ENCODE data around the gene LDLRAD4.

Gene LDLRAD4

GRCh38 chr18:13353084-13353823 is 134.7 kb downstream of the LDLRAD4 start:
- Histone ChIP-seq H2AFZ (ENCODE audit: low read length, unreplicated experiment) (no peak overlapping the region), H3K36me3 (ENCODE audit: insufficient read depth, low read length) (no peaks in the 10 kb centered on the region), H3K4me1 (ENCODE audit: control insufficient read depth, insufficient read depth, low read length, unreplicated experiment) (no peaks in the 10 kb centered on the region), H3K4me3 (ENCODE audit: low read depth, low read length) (no peak overlapping the region), H3K27me3 (ENCODE audit: insufficient read depth, low read length) (peaks cover 6% of the 10 kb centered on the region; the same call in 1 of the 2 replicates), H3K79me2 (ENCODE audit: control insufficient read depth, insufficient read depth, low read length, unreplicated experiment) (no peaks in the 10 kb centered on the region), H3K27ac (ENCODE audit: low read depth, low read length) (no peak overlapping the region)

GRCh38 chr18:13354402-13354801 is 135.8 kb downstream of the LDLRAD4 start:
- Histone ChIP-seq H3K4me1 (ENCODE audit: control insufficient read depth, insufficient read depth, low read length, unreplicated experiment) (no peaks in the 10 kb centered on the region), H3K27ac (ENCODE audit: low read depth, low read length) (no peak overlapping the region), H3K36me3 (ENCODE audit: insufficient read depth, low read length) (no peaks in the 10 kb centered on the region), H3K27me3 (ENCODE audit: insufficient read depth, low read length) (peaks cover 11% of the 10 kb centered on the region; the same call in 1 of the 2 replicates), H3K79me2 (ENCODE audit: control insufficient read depth, insufficient read depth, low read length, unreplicated experiment) (no peaks in the 10 kb centered on the region), H3K4me3 (ENCODE audit: low read depth, low read length) (no peak overlapping the region), H2AFZ (ENCODE audit: low read length, unreplicated experiment) (no peak overlapping the region)

- Histone ChIP-seq H3K27me3 (ENCODE audit: insufficient read depth, low read length) (peaks cover 16% of the 10 kb centered on the region; the same call in 1 of the 2 replicates), H2AFZ (ENCODE audit: low read length, unreplicated experiment) (no peak overlapping the region), H3K79me2 (ENCODE audit: control insufficient read depth, insufficient read depth, low read length, unreplicated experiment) (no peaks in the 10 kb centered on the region), H3K4me1 (ENCODE audit: control insufficient read depth, insufficient read depth, low read length, unreplicated experiment) (no peaks in the 10 kb centered on the region), H3K4me3 (ENCODE audit: low read depth, low read length) (no peak overlapping the region), H3K27ac (ENCODE audit: low read depth, low read length) (no peak overlapping the region), H3K36me3 (ENCODE audit: insufficient read depth, low read length) (no peaks in the 10 kb centered on the region)
Measured at GRCh38 chr18:13356032-13356431, 137.5 kb downstream of the LDLRAD4 start.

- no peak overlapping the region for H2AFZ ChIP-seq (ENCODE audit: low read length, unreplicated experiment)
- no peaks in the 10 kb centered on the region for H3K79me2 ChIP-seq (ENCODE audit: control insufficient read depth, insufficient read depth, low read length, unreplicated experiment)
- no peak overlapping the region for H3K27ac ChIP-seq (ENCODE audit: low read depth, low read length)
- H3K4me1 ChIP-seq (ENCODE audit: control insufficient read depth, insufficient read depth, low read length, unreplicated experiment) = no peaks in the 10 kb centered on the region
- H3K4me3 ChIP-seq (ENCODE audit: low read depth, low read length) = no peak overlapping the region
- peaks cover 20% of the 10 kb centered on the region for H3K27me3 ChIP-seq (ENCODE audit: insufficient read depth, low read length)
- no peaks in the 10 kb centered on the region for H3K36me3 ChIP-seq (ENCODE audit: insufficient read depth, low read length)
Measured at GRCh38 chr18:13357289-13357688, 138.7 kb downstream of the LDLRAD4 start.

GRCh38 chr18:13359210-13359609 is 140.7 kb downstream of the LDLRAD4 start:
- Histone ChIP-seq H3K27me3 (ENCODE audit: insufficient read depth, low read length) (peaks cover 36% of the 10 kb centered on the region), H2AFZ (ENCODE audit: low read length, unreplicated experiment) (no peak overlapping the region), H3K79me2 (ENCODE audit: control insufficient read depth, insufficient read depth, low read length, unreplicated experiment) (no peaks in the 10 kb centered on the region), H3K36me3 (ENCODE audit: insufficient read depth, low read length) (no peaks in the 10 kb centered on the region), H3K27ac (ENCODE audit: low read depth, low read length) (no peak overlapping the region), H3K4me1 (ENCODE audit: control insufficient read depth, insufficient read depth, low read length, unreplicated experiment) (no peaks in the 10 kb centered on the region), H3K4me3 (ENCODE audit: low read depth, low read length) (no peak overlapping the region)

GRCh38 chr18:13361431-13361830 is 142.9 kb downstream of the LDLRAD4 start:
- Histone ChIP-seq H3K27ac (ENCODE audit: low read depth, low read length) (no peak overlapping the region), H3K36me3 (ENCODE audit: insufficient read depth, low read length) (no peaks in the 10 kb centered on the region), H3K4me3 (ENCODE audit: low read depth, low read length) (no peak overlapping the region), H2AFZ (ENCODE audit: low read length, unreplicated experiment) (no peak overlapping the region), H3K79me2 (ENCODE audit: control insufficient read depth, insufficient read depth, low read length, unreplicated experiment) (no peaks in the 10 kb centered on the region), H3K27me3 (ENCODE audit: insufficient read depth, low read length) (peaks cover 46% of the 10 kb centered on the region), H3K4me1 (ENCODE audit: control insufficient read depth, insufficient read depth, low read length, unreplicated experiment) (no peaks in the 10 kb centered on the region)

- Histone ChIP-seq H2AFZ (ENCODE audit: low read length, unreplicated experiment) (no peak overlapping the region), H3K4me1 (ENCODE audit: control insufficient read depth, insufficient read depth, low read length, unreplicated experiment) (no peaks in the 10 kb centered on the region), H3K4me3 (ENCODE audit: low read depth, low read length) (no peak overlapping the region), H3K27ac (ENCODE audit: low read depth, low read length) (no peak overlapping the region), H3K27me3 (ENCODE audit: insufficient read depth, low read length) (peaks cover 52% of the 10 kb centered on the region), H3K36me3 (ENCODE audit: insufficient read depth, low read length) (no peaks in the 10 kb centered on the region), H3K79me2 (ENCODE audit: control insufficient read depth, insufficient read depth, low read length, unreplicated experiment) (no peaks in the 10 kb centered on the region)
Measured at GRCh38 chr18:13362051-13362450, 143.5 kb downstream of the LDLRAD4 start.

- Histone ChIP-seq H3K27me3 (ENCODE audit: insufficient read depth, low read length) (peaks cover 53% of the 10 kb centered on the region), H2AFZ (ENCODE audit: low read length, unreplicated experiment) (no peak overlapping the region), H3K27ac (ENCODE audit: low read depth, low read length) (no peak overlapping the region), H3K36me3 (ENCODE audit: insufficient read depth, low read length) (no peaks in the 10 kb centered on the region), H3K4me3 (ENCODE audit: low read depth, low read length) (no peak overlapping the region), H3K79me2 (ENCODE audit: control insufficient read depth, insufficient read depth, low read length, unreplicated experiment) (no peaks in the 10 kb centered on the region), H3K4me1 (ENCODE audit: control insufficient read depth, insufficient read depth, low read length, unreplicated experiment) (no peaks in the 10 kb centered on the region)
Measured at GRCh38 chr18:13362607-13363006, 144.0 kb downstream of the LDLRAD4 start.

- H3K4me3 ChIP-seq (ENCODE audit: low read depth, low read length) = no peak overlapping the region
- no peaks in the 10 kb centered on the region for H3K4me1 ChIP-seq (ENCODE audit: control insufficient read depth, insufficient read depth, low read length, unreplicated experiment)
- H3K27ac ChIP-seq (ENCODE audit: low read depth, low read length) = no peak overlapping the region
- H3K27me3 ChIP-seq (ENCODE audit: insufficient read depth, low read length) = peaks cover 59% of the 10 kb centered on the region
- no peaks in the 10 kb centered on the region for H3K36me3 ChIP-seq (ENCODE audit: insufficient read depth, low read length)
- H2AFZ ChIP-seq (ENCODE audit: low read length, unreplicated experiment) = no peak overlapping the region
- H3K79me2 ChIP-seq (ENCODE audit: control insufficient read depth, insufficient read depth, low read length, unreplicated experiment) = no peaks in the 10 kb centered on the region
Measured at GRCh38 chr18:13363359-13363758, 144.8 kb downstream of the LDLRAD4 start.

GRCh38 chr18:13364721-13365205 is 146.2 kb downstream of the LDLRAD4 start:
- H2AFZ ChIP-seq (ENCODE audit: low read length, unreplicated experiment) = no peak overlapping the region
- no peaks in the 10 kb centered on the region for H3K36me3 ChIP-seq (ENCODE audit: insufficient read depth, low read length)
- H3K79me2 ChIP-seq (ENCODE audit: control insufficient read depth, insufficient read depth, low read length, unreplicated experiment) = no peaks in the 10 kb centered on the region
- no peak overlapping the region for H3K4me3 ChIP-seq (ENCODE audit: low read depth, low read length)
- no peak overlapping the region for H3K27ac ChIP-seq (ENCODE audit: low read depth, low read length)
- peaks cover 54% of the 10 kb centered on the region for H3K27me3 ChIP-seq (ENCODE audit: insufficient read depth, low read length)
- no peaks in the 10 kb centered on the region for H3K4me1 ChIP-seq (ENCODE audit: control insufficient read depth, insufficient read depth, low read length, unreplicated experiment)

- Histone ChIP-seq H3K27ac (ENCODE audit: low read depth, low read length) (no peak overlapping the region), H3K27me3 (ENCODE audit: insufficient read depth, low read length) (peaks cover 53% of the 10 kb centered on the region), H3K36me3 (ENCODE audit: insufficient read depth, low read length) (no peaks in the 10 kb centered on the region), H3K79me2 (ENCODE audit: control insufficient read depth, insufficient read depth, low read length, unreplicated experiment) (no peaks in the 10 kb centered on the region), H3K4me1 (ENCODE audit: control insufficient read depth, insufficient read depth, low read length, unreplicated experiment) (no peaks in the 10 kb centered on the region), H2AFZ (ENCODE audit: low read length, unreplicated experiment) (no peak overlapping the region), H3K4me3 (ENCODE audit: low read depth, low read length) (no peak overlapping the region)
Measured at GRCh38 chr18:13366131-13366530, 147.6 kb downstream of the LDLRAD4 start.
